Measurements from ENCODE around the gene CDK5RAP2. TPM values are rescaled to one million over a fixed set of nuclear protein-coding genes. Genes with fewer than 3 reads are reported as not detected.
"Not testable (repeated sequence)": the region's sequence is repeated elsewhere in the genome, so short reads cannot be mapped to it uniquely, and the experiment has no call there.

The CDK5RAP2 gene
- total and polyA plus RNA-seq, 4 donors: 36.5 to 60.4 (median 47.4) TPM

DNA sequence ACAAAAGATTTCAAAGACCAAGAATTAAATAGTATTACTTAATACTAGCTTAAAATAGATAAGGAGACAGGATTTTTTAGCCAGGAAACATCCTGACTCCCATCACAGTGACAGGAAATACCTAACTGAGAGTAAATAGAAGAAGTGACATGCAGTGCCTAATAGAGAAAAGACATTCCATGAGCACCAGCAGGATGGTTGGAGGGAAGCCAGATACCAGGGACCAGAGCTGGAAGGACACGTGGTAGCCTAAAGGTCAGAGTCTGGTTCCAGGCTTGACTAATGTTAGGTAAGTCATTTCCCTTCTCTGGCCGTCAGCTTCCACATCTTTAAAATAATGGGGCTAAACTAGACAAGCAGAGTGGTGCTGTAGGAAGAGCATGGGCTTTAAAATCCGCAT, 41.6 kb downstream of the CDK5RAP2 start:
- peaks cover 28% of the 10 kb centered on the region for H3K36me3 ChIP-seq (ENCODE audit: control insufficient read depth, insufficient read depth, low read length)
- no peak overlapping the region for H3K4me3 ChIP-seq (ENCODE audit: low read depth, low read length)
- no peaks in the 10 kb centered on the region for H3K27me3 ChIP-seq (ENCODE audit: control insufficient read depth, insufficient read depth, low read length)
- DNase-seq (ENCODE audit: low read depth in 4 of 6, low spot score in 6 of 6): no peak
- H3K4me1 ChIP-seq (ENCODE audit: control insufficient read depth, insufficient read depth, low read length): peaks cover 5% of the 10 kb centered on the region
- WGBS (ENCODE audit: insufficient coverage): no CpG with 5 or more reads among the region's 3 CpGs
- H3K9me3 ChIP-seq (ENCODE audit: control insufficient read depth, insufficient read depth, low read length): no peaks in the 10 kb centered on the region
- H3K27ac ChIP-seq (ENCODE audit: low read depth, low read length): no peak overlapping the region

DNA sequence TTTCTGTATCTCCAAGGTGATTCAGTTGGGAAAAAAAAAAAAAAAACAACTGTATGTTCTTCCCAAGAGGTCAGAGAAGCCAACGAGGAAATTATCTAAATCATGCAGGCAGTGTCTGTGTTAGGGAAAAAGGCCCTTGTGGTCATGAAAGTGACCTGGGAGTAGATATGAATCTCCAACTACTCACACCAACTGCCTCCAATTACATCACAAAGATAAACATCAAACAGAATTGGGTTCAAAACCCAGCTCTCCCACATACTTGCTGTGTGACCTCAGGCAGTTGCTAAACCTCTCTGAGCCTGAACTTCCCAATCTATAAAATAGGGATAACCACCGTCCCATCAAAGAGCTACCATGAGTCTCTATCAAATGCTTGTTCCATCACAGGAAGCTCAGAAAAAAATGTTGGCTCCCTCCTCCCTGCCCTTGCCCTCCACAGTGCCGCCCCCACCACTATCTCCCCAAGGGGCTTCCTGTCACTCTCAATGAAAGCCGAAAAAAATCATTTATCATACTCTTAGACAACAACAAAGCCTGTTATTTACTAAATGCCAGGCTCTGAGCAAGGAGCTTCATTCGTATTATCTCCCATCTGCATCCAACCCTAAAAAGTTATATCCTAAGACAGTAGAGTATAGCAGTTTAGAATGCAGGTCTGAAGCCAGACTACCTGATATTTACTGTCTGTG, 42.9 kb downstream of the CDK5RAP2 start:
- H3K4me1 ChIP-seq (ENCODE audit: control insufficient read depth, insufficient read depth, low read length): peaks cover 5% of the 10 kb centered on the region
- no peak overlapping the region for H3K27ac ChIP-seq (ENCODE audit: low read depth, low read length)
- H3K9me3 ChIP-seq (ENCODE audit: control insufficient read depth, insufficient read depth, low read length): no peaks in the 10 kb centered on the region
- no peaks in the 10 kb centered on the region for H3K27me3 ChIP-seq (ENCODE audit: control insufficient read depth, insufficient read depth, low read length)
- DNase-seq (ENCODE audit: low read depth in 4 of 6, low spot score in 6 of 6): no peak
- 100% methylated on average over 2 of the region's 5 CpGs for WGBS (ENCODE audit: insufficient coverage)
- H3K36me3 ChIP-seq (ENCODE audit: control insufficient read depth, insufficient read depth, low read length): peaks cover 32% of the 10 kb centered on the region
- no peak overlapping the region for H3K4me3 ChIP-seq (ENCODE audit: low read depth, low read length)

DNA sequence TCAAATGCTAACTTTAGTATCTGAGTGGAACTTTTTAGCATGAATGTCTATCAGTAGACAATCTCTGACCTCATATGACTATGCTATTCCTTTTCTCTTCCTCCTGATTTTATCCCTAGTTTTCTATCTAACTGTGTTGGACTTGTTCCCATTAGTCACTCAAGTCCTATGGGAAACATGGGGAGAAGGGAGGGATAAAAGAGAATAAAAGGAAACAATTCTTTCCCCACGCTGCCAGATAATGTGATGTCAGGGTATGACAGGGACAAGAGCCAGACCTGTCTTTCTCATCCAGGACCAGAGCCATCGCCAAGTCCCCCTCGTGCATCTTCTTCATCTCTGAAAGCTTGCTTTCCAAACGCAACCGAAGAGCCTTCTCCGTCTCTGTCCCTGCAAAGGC, 43.9 kb downstream of the CDK5RAP2 start:
- Histone ChIP-seq H3K27me3 (ENCODE audit: control insufficient read depth, insufficient read depth, low read length) (no peaks in the 10 kb centered on the region), H3K36me3 (ENCODE audit: control insufficient read depth, insufficient read depth, low read length) (peaks cover 33% of the 10 kb centered on the region), H3K4me3 (ENCODE audit: low read depth, low read length) (no peak overlapping the region), H3K4me1 (ENCODE audit: control insufficient read depth, insufficient read depth, low read length) (peaks cover 3% of the 10 kb centered on the region), H3K27ac (ENCODE audit: low read depth, low read length) (no peak overlapping the region), H3K9me3 (ENCODE audit: control insufficient read depth, insufficient read depth, low read length) (no peaks in the 10 kb centered on the region)
- DNase-seq (ENCODE audit: low read depth in 4 of 6, low spot score in 6 of 6): no peak
- WGBS (ENCODE audit: insufficient coverage): 100% methylated on average over 3 of the region's 6 CpGs

DNA sequence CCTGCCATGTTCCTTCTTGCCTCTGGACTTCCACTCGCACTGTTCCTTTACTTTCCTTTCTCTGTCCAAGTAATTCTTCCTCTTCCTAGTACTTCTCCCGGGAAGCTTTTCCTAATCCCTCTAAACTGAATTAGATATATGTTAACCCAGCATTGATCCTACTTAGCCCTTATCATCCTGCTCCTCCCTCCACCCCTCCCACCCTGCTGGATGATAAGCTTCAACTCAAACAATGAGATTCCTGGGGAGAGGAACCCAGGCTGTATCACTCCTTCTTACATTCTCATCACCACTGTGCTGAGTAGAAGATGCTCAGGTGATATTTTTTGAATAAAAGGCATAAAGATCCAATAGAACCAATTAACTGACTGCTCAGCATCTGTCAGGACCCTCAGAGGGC, 45.7 kb downstream of the CDK5RAP2 start:
- Histone ChIP-seq H3K4me1 (ENCODE audit: control insufficient read depth, insufficient read depth, low read length) (no peaks in the 10 kb centered on the region), H3K27ac (ENCODE audit: low read depth, low read length) (no peak overlapping the region), H3K4me3 (ENCODE audit: low read depth, low read length) (no peak overlapping the region), H3K36me3 (ENCODE audit: control insufficient read depth, insufficient read depth, low read length) (peaks cover 39% of the 10 kb centered on the region), H3K27me3 (ENCODE audit: control insufficient read depth, insufficient read depth, low read length) (no peaks in the 10 kb centered on the region), H3K9me3 (ENCODE audit: control insufficient read depth, insufficient read depth, low read length) (no peaks in the 10 kb centered on the region)
- DNase-seq (ENCODE audit: low read depth in 4 of 6, low spot score in 6 of 6): no peak
- no CpG with 5 or more reads among the region's 2 CpGs for WGBS (ENCODE audit: insufficient coverage)

DNA sequence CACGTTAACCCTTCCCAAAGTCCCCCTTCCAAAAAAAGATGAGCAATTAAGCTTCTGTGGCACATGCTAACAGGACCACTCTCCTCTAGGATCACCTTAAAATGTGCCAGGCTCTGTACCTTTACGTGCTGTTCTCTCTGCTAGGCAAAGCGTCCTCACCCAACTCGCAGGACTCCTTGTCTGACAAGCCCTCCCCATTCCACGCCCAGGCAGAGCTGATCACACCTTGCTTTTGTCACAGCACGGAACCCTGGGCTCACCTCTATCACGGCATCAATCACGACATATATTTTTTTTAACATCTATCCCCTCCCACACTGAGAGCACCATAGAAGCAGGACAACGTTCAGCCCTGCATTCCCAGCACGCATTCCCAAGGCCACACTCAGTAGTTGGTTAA, 47.1 kb downstream of the CDK5RAP2 start:
- DNase-seq (ENCODE audit: low read depth in 4 of 6, low spot score in 6 of 6): no peak
- no peaks in the 10 kb centered on the region for H3K4me1 ChIP-seq (ENCODE audit: control insufficient read depth, insufficient read depth, low read length)
- H3K4me3 ChIP-seq (ENCODE audit: low read depth, low read length): no peak overlapping the region
- peaks cover 48% of the 10 kb centered on the region for H3K36me3 ChIP-seq (ENCODE audit: control insufficient read depth, insufficient read depth, low read length)
- no peaks in the 10 kb centered on the region for H3K27me3 ChIP-seq (ENCODE audit: control insufficient read depth, insufficient read depth, low read length)
- WGBS (ENCODE audit: insufficient coverage): 86% methylated on average over 7 of the region's 10 CpGs
- no peak overlapping the region for H3K27ac ChIP-seq (ENCODE audit: low read depth, low read length)
- no peaks in the 10 kb centered on the region for H3K9me3 ChIP-seq (ENCODE audit: control insufficient read depth, insufficient read depth, low read length)

DNA sequence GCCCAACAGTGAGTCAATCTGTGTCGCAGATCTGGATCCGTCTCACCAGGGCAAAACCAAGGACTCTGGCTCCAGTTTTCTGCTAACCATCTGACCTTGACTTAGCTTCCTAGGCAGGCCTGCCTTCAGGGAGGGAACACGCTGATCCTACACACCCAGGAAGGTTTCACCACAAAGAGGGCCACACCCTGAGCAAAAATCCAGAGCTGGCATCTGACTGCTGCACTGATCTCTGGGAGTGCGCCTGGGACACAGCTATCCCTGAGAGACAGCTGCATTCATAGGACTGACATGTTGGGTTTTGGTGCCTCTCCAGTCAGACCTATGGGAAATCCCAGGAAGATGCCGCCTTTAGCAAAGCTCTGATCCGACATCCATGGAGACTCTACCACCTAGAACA, 47.5 kb downstream of the CDK5RAP2 start:
- DNase-seq (ENCODE audit: low read depth in 4 of 6, low spot score in 6 of 6): no peak
- WGBS (ENCODE audit: insufficient coverage): 98% methylated on average over 6 of the region's 6 CpGs
- Histone ChIP-seq H3K27me3 (ENCODE audit: control insufficient read depth, insufficient read depth, low read length) (no peaks in the 10 kb centered on the region), H3K4me3 (ENCODE audit: low read depth, low read length) (no peak overlapping the region), H3K36me3 (ENCODE audit: control insufficient read depth, insufficient read depth, low read length) (peaks cover 51% of the 10 kb centered on the region), H3K27ac (ENCODE audit: low read depth, low read length) (no peak overlapping the region), H3K4me1 (ENCODE audit: control insufficient read depth, insufficient read depth, low read length) (no peaks in the 10 kb centered on the region), H3K9me3 (ENCODE audit: control insufficient read depth, insufficient read depth, low read length) (no peaks in the 10 kb centered on the region)

DNA sequence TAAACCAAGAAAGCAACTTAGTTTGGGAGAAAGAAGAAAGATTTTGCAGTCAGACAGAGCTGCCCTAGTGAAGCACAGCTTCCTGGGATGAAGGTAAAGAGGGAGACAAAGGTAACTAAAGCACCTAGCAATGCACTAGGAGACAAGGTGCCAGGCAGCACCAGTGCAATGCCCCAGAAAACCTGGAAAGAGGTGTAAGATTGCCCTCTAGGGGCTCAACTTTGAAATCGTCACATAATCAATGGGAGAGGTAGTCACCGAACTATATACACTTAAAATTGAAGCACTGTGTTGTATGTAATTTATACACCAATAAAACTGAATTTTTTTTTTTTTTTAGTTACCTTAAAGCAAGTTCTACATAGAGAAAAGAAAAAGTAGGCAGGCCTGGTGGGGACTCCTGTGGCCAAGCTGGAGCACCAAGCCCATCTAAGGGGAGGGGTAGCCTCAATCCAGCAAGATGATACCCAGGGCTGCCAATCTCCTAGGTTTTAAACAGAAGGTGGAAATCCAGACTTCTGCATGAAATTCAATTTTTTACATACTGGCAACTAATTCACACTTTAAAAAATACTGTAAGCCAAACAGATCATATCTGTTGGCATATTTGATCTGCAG, 48.2 kb downstream of the CDK5RAP2 start:
- no CpG with 5 or more reads among the region's 2 CpGs for WGBS (ENCODE audit: insufficient coverage)
- H3K9me3 ChIP-seq (ENCODE audit: control insufficient read depth, insufficient read depth, low read length): no peaks in the 10 kb centered on the region
- no peak overlapping the region for H3K4me3 ChIP-seq (ENCODE audit: low read depth, low read length)
- no peaks in the 10 kb centered on the region for H3K4me1 ChIP-seq (ENCODE audit: control insufficient read depth, insufficient read depth, low read length)
- peaks cover 54% of the 10 kb centered on the region for H3K36me3 ChIP-seq (ENCODE audit: control insufficient read depth, insufficient read depth, low read length)
- H3K27me3 ChIP-seq (ENCODE audit: control insufficient read depth, insufficient read depth, low read length): no peaks in the 10 kb centered on the region
- peak in 2 of 6 donors; percentile 66 to 87 for DNase-seq (ENCODE audit: low read depth in 4 of 6, low spot score in 6 of 6)
- no peak overlapping the region for H3K27ac ChIP-seq (ENCODE audit: low read depth, low read length)

DNA sequence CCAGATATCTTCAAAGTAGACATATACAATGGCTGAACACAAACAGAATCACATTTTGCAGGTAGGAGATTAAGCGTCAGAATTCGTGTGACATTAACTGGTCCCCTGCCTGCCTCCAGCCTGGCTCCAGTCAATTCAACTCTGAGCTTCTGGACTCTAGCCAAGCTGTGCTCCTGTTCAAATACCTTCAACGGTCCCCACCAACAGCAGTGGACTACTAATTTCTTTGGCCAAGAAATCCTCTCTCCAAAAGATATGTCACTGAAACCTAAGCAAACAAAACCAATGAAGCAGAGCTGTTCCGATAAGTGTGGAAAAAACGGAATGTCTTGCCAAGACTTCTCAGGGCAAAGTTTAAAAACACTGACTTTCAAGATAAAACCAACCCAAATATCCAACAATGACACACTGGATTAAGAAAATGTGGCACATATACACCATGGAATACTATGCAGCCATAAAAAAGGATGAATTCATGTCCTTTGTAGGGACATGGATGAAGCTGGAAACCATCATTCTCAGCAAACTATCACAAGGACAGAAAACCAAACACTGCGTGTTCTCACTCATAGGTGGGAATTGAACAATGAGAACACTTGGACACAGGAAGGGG, 49.6 kb downstream of the CDK5RAP2 start:
- H3K27ac ChIP-seq (ENCODE audit: low read depth, low read length); H3K4me3 ChIP-seq (ENCODE audit: low read depth, low read length); H3K9me3 ChIP-seq (ENCODE audit: control insufficient read depth, insufficient read depth, low read length); DNase-seq (ENCODE audit: low read depth in 4 of 6, low spot score in 6 of 6); H3K27me3 ChIP-seq (ENCODE audit: control insufficient read depth, insufficient read depth, low read length); H3K4me1 ChIP-seq (ENCODE audit: control insufficient read depth, insufficient read depth, low read length): not testable (repeated sequence)
- H3K36me3 ChIP-seq (ENCODE audit: control insufficient read depth, insufficient read depth, low read length): peaks cover 62% of the 10 kb centered on the region
- 89% methylated on average over 4 of the region's 6 CpGs for WGBS (ENCODE audit: insufficient coverage)

DNA sequence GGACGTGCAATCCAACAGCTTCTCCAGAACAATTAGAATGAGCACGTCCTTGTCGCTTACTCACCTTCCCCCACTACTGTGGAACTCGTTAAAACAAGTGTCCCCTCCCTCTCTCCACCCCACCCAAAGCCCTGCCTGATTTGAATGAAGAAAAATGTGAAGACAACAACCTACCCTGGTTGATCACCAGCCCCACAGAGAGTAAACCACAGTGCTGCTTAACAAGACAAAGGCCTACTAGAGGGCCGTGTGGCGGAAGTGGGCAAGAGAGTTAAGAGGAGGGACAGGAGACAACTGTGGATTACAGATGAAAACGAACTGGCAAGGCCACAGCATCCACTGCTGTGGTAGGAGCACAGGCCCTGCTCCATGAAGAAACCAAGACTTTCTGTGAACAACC, 51.1 kb downstream of the CDK5RAP2 start:
- H3K9me3 ChIP-seq (ENCODE audit: control insufficient read depth, insufficient read depth, low read length): no peaks in the 10 kb centered on the region

DNA sequence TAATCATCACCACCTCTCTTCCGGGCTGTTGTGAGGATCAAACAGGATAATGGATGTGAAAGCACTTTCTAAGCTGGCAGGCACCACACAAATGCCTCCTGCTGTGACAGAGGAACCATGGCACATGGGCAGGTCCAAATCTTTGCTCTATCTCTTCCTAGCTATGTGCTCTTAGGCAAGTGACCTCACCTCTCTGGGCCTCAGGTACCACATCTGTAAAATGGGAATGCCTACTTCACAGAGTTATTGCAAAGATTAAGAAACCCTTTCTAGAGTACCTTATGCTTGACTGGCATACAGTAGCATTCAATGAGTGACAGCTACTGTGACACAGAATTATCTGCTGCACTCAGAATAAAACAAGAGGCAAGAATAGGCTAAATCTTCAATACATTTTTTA, 51.6 kb downstream of the CDK5RAP2 start:
- Histone ChIP-seq H3K27ac (ENCODE audit: low read depth, low read length) (no peak overlapping the region), H3K27me3 (ENCODE audit: control insufficient read depth, insufficient read depth, low read length) (no peaks in the 10 kb centered on the region), H3K4me3 (ENCODE audit: low read depth, low read length) (no peak overlapping the region), H3K9me3 (ENCODE audit: control insufficient read depth, insufficient read depth, low read length) (no peaks in the 10 kb centered on the region), H3K4me1 (ENCODE audit: control insufficient read depth, insufficient read depth, low read length) (no peaks in the 10 kb centered on the region), H3K36me3 (ENCODE audit: control insufficient read depth, insufficient read depth, low read length) (peaks cover 57% of the 10 kb centered on the region)
- 86% methylated on average over 1 of the region's 1 CpG for WGBS (ENCODE audit: insufficient coverage)
- DNase-seq (ENCODE audit: low read depth in 4 of 6, low spot score in 6 of 6): no peak

More for the DNA sequence above, 51.1 kb downstream of the CDK5RAP2 start:
- no peaks in the 10 kb centered on the region for H3K27me3 ChIP-seq (ENCODE audit: control insufficient read depth, insufficient read depth, low read length)
- no peaks in the 10 kb centered on the region for H3K4me1 ChIP-seq (ENCODE audit: control insufficient read depth, insufficient read depth, low read length)
- H3K4me3 ChIP-seq (ENCODE audit: low read depth, low read length): no peak overlapping the region
- WGBS (ENCODE audit: insufficient coverage): 41% methylated on average over 3 of the region's 7 CpGs
- no peak for DNase-seq (ENCODE audit: low read depth in 4 of 6, low spot score in 6 of 6)
- no peak overlapping the region for H3K27ac ChIP-seq (ENCODE audit: low read depth, low read length)
- peaks cover 61% of the 10 kb centered on the region for H3K36me3 ChIP-seq (ENCODE audit: control insufficient read depth, insufficient read depth, low read length)
